ENCODE measurements around the gene ZC3H12C. TPM values are rescaled to one million over a fixed set of nuclear protein-coding genes. Genes with fewer than 3 reads are reported as not detected.
A peak's percentile ranks its signal among the peaks of the same experiment; 100 is the strongest.

Gene ZC3H12C
- total and polyA plus RNA-seq, 4 donors, result 1.1 to 17.9 (median 9.6) TPM

GRCh38 chr11:110081462-110082376, 11.5 kb upstream of the ZC3H12C start:
- 88 to 90% methylated on average over 7 of the region's 7 CpGs for WGBS, 2 donors
- H3K4me3 ChIP-seq (ENCODE audit: low read length in 2 of 2), result no peak overlapping the region
- intact Hi-C loops (cut with DNase I), result no loop called here
- DNase-seq, result no peak
- ATAC-seq (ENCODE audit: low FRiP score), result no peak
- no peaks in the 10 kb centered on the region for H3K4me1 ChIP-seq (ENCODE audit: control insufficient read depth in 1 of 2, insufficient read depth in 2 of 2, low read length in 2 of 2)
- no peaks in the 10 kb centered on the region for H3K27me3 ChIP-seq (ENCODE audit: control insufficient read depth in 1 of 2, insufficient read depth in 2 of 2, low read length in 1 of 2)
- H3K36me3 ChIP-seq (ENCODE audit: control insufficient read depth in 1 of 2, insufficient read depth in 2 of 2, low read length in 1 of 2), result no peaks in the 10 kb centered on the region
- no peak overlapping the region for H3K27ac ChIP-seq (ENCODE audit: low read depth in 1 of 2, low read length in 2 of 2)
- peaks cover 6% of the 10 kb centered on the region for H3K9me3 ChIP-seq (ENCODE audit: control insufficient read depth, low read length)

DNA sequence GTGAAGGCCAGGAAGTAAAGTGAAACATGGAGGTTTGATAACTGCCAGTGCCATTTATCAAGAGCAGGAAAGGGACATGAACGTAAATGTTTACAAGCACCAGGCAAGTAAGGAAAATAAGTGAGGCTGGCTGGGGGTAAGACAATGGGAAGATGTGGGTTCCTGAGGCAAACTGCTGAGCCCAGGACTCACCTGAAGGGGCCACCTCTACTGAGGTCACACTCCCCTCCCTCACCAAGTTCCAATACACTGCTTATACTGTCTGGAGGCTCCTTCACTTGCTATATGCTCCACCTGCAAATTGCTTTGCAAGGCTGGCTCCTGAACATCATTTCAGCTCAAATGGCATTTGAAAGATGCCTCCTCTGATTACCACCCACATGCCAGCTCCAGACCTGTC, 10.3 kb upstream of the ZC3H12C start:
- Histone ChIP-seq H3K4me1 (ENCODE audit: control insufficient read depth in 1 of 2, insufficient read depth in 2 of 2, low read length in 2 of 2) (no peaks in the 10 kb centered on the region), H3K27ac (ENCODE audit: low read depth in 1 of 2, low read length in 2 of 2) (no peak overlapping the region), H3K9me3 (ENCODE audit: control insufficient read depth, low read length) (peaks cover 6% of the 10 kb centered on the region), H3K4me3 (ENCODE audit: low read length in 2 of 2) (no peak overlapping the region), H3K27me3 (ENCODE audit: control insufficient read depth in 1 of 2, insufficient read depth in 2 of 2, low read length in 1 of 2) (no peaks in the 10 kb centered on the region), H3K36me3 (ENCODE audit: control insufficient read depth in 1 of 2, insufficient read depth in 2 of 2, low read length in 1 of 2) (no peaks in the 10 kb centered on the region)
- intact Hi-C loops (cut with DNase I), result no loop called here
- DNase-seq (no peak), ATAC-seq (ENCODE audit: low FRiP score) (no peak)
- WGBS, 2 donors, result 69 to 87% methylated on average over 1 of the region's 1 CpG

GRCh38 chr11:110085255-110085838, 7.8 kb upstream of the ZC3H12C start:
- Histone ChIP-seq H3K27ac (ENCODE audit: low read depth in 1 of 2, low read length in 2 of 2) (no peak overlapping the region), H3K36me3 (ENCODE audit: control insufficient read depth in 1 of 2, insufficient read depth in 2 of 2, low read length in 1 of 2) (no peaks in the 10 kb centered on the region), H3K4me3 (ENCODE audit: low read length in 2 of 2) (no peak overlapping the region), H3K9me3 (ENCODE audit: control insufficient read depth, low read length) (no peaks in the 10 kb centered on the region), H3K27me3 (ENCODE audit: control insufficient read depth in 1 of 2, insufficient read depth in 2 of 2, low read length in 1 of 2) (no peaks in the 10 kb centered on the region), H3K4me1 (ENCODE audit: control insufficient read depth in 1 of 2, insufficient read depth in 2 of 2, low read length in 2 of 2) (no peaks in the 10 kb centered on the region)
- DNase-seq, result no peak
- WGBS, 2 donors, result 88 to 90% methylated on average over 2 of the region's 2 CpGs
- ATAC-seq (ENCODE audit: low FRiP score), result no peak
- intact Hi-C loops (cut with DNase I), result no loop called here

GRCh38 chr11:110086892-110087309, 6.3 kb upstream of the ZC3H12C start:
- peak in 1 of 2 donors; percentile 70 for DNase-seq
- ATAC-seq (ENCODE audit: low FRiP score), result no peak
- WGBS, 2 donors, result 72 to 78% methylated on average over 3 of the region's 3 CpGs
- Histone ChIP-seq H3K27me3 (ENCODE audit: control insufficient read depth in 1 of 2, insufficient read depth in 2 of 2, low read length in 1 of 2) (no peaks in the 10 kb centered on the region), H3K4me3 (ENCODE audit: low read length in 2 of 2) (no peak overlapping the region), H3K36me3 (ENCODE audit: control insufficient read depth in 1 of 2, insufficient read depth in 2 of 2, low read length in 1 of 2) (no peaks in the 10 kb centered on the region), H3K9me3 (ENCODE audit: control insufficient read depth, low read length) (no peaks in the 10 kb centered on the region), H3K4me1 (ENCODE audit: control insufficient read depth in 1 of 2, insufficient read depth in 2 of 2, low read length in 2 of 2) (no peaks in the 10 kb centered on the region), H3K27ac (ENCODE audit: low read depth in 1 of 2, low read length in 2 of 2) (no peak overlapping the region)
- intact Hi-C loops (cut with DNase I), result no loop called here

- ATAC-seq (ENCODE audit: low FRiP score) (no peak), DNase-seq (no peak)
- Histone ChIP-seq H3K27ac (ENCODE audit: low read depth in 1 of 2, low read length in 2 of 2) (no peak overlapping the region), H3K4me3 (ENCODE audit: low read length in 2 of 2) (no peak overlapping the region), H3K4me1 (ENCODE audit: control insufficient read depth in 1 of 2, insufficient read depth in 2 of 2, low read length in 2 of 2) (no peaks in the 10 kb centered on the region), H3K27me3 (ENCODE audit: control insufficient read depth in 1 of 2, insufficient read depth in 2 of 2, low read length in 1 of 2) (no peaks in the 10 kb centered on the region), H3K9me3 (ENCODE audit: control insufficient read depth, low read length) (no peaks in the 10 kb centered on the region), H3K36me3 (ENCODE audit: control insufficient read depth in 1 of 2, insufficient read depth in 2 of 2, low read length in 1 of 2) (no peaks in the 10 kb centered on the region)
- intact Hi-C loops (cut with DNase I), result no loop called here
- WGBS, 2 donors, result 80 to 89% methylated on average over 5 of the region's 5 CpGs
Observed at GRCh38 chr11:110087812-110088534, 5.2 kb upstream of the ZC3H12C start.

- DNase-seq (no peak), ATAC-seq (ENCODE audit: low FRiP score) (no peak)
- H3K4me3 ChIP-seq (ENCODE audit: low read length in 2 of 2), result no peak overlapping the region
- H3K9me3 ChIP-seq (ENCODE audit: control insufficient read depth, low read length), result no peaks in the 10 kb centered on the region
- H3K4me1 ChIP-seq (ENCODE audit: control insufficient read depth in 1 of 2, insufficient read depth in 2 of 2, low read length in 2 of 2), result no peaks in the 10 kb centered on the region
- intact Hi-C loops (cut with DNase I), result no loop called here
- 88 to 89% methylated on average over 5 of the region's 5 CpGs for WGBS, 2 donors
- no peak overlapping the region for H3K27ac ChIP-seq (ENCODE audit: low read depth in 1 of 2, low read length in 2 of 2)
- H3K36me3 ChIP-seq (ENCODE audit: control insufficient read depth in 1 of 2, insufficient read depth in 2 of 2, low read length in 1 of 2), result no peaks in the 10 kb centered on the region
- no peaks in the 10 kb centered on the region for H3K27me3 ChIP-seq (ENCODE audit: control insufficient read depth in 1 of 2, insufficient read depth in 2 of 2, low read length in 1 of 2)
Observed at GRCh38 chr11:110088535-110089344, 4.5 kb upstream of the ZC3H12C start.

GRCh38 chr11:110089617-110090282, 3.4 kb upstream of the ZC3H12C start:
- Histone ChIP-seq H3K9me3 (ENCODE audit: control insufficient read depth, low read length) (no peaks in the 10 kb centered on the region), H3K36me3 (ENCODE audit: control insufficient read depth in 1 of 2, insufficient read depth in 2 of 2, low read length in 1 of 2) (no peaks in the 10 kb centered on the region), H3K27me3 (ENCODE audit: control insufficient read depth in 1 of 2, insufficient read depth in 2 of 2, low read length in 1 of 2) (no peaks in the 10 kb centered on the region), H3K27ac (ENCODE audit: low read depth in 1 of 2, low read length in 2 of 2) (no peak overlapping the region), H3K4me3 (ENCODE audit: low read length in 2 of 2) (no peak overlapping the region), H3K4me1 (ENCODE audit: control insufficient read depth in 1 of 2, insufficient read depth in 2 of 2, low read length in 2 of 2) (no peaks in the 10 kb centered on the region)
- intact Hi-C loops (cut with DNase I), result loop anchor here (5.0 to 10.0 kb wide), 6 partner anchors 65 to 1865 kb away; partner anchors contain the start of genes ATM (in 1 of the 2), NPAT (in 1 of the 2) and RDX (in 1 of the 2)
- DNase-seq (no peak), ATAC-seq (ENCODE audit: low FRiP score) (no peak)
- 72 to 73% methylated on average over 5 of the region's 5 CpGs for WGBS, 2 donors

All from aorta (tissue), 5 donors.